ENCODE data around the gene PIP4K2C.

GRCh38 chr12:57627501-57628279 is 36.7 kb downstream of the PIP4K2C start:
- no peak for TF ChIP-seq CTCF (conservative IDR thresholded peaks at IDR 0.05 in 1 of 2, IDR thresholded peaks at IDR 0.05 in 1 of 2; ENCODE audit: low read depth in 1 of 2, low read length in 2 of 2)
- peak; percentile 15 for TF ChIP-seq EZH2 (IDR thresholded peaks at IDR 0.05; ENCODE audit: low read length, missing control alignments)
